ENCODE data around the gene SLC7A14.

Gene SLC7A14

DNA sequence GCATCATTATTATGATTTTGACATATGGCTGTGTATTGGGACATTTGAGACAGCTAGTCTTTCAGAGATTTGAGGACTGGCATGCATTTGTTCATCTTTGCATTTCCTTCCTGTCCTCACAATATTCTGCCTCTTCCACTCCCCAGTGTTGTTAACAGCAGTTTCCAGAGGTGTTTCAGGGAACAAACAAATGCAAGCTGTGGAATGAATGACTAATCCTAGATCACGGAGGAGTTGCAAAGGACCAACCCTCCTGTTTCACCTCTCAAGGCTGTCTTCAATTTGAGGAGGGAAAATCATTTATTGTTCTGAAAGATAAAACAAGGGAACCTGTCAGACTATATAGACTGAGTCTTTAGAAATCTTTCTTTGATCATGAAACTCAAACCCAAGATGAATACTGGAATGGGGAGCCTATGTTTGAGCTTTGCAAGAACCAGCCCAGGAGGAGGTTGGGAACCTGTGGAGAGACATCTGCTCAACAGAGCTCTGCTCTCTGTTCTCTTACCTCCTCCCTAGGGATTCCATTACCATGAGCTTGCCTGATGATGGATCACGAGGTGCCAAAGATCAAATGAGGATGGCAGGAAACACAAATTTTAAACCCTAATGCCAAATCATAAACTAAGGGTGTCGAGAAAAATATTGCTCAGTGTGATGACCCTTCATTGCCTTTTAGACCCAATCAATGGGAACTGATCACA lies 68.5 kb downstream of the SLC7A14 start:
- no peak for DNase-seq (ENCODE audit: low spot score in 2 of 2)
- in situ Hi-C loops (cut with MboI; ENCODE audit: low sequenced_read_pairs), result no loop called here
- no peak overlapping the region for H3K4me3 ChIP-seq
- no peaks in the 10 kb centered on the region for H3K36me3 ChIP-seq (replicated peaks)
- no peaks in the 10 kb centered on the region for H3K27me3 ChIP-seq (ENCODE audit: low read depth)
- H3K9me3 ChIP-seq, result no peaks in the 10 kb centered on the region
- H3K4me1 ChIP-seq, result peaks cover 22% of the 10 kb centered on the region

- H3K27me3 ChIP-seq (ENCODE audit: low read depth), result no peaks in the 10 kb centered on the region
- H3K4me1 ChIP-seq, result peaks cover 5% of the 10 kb centered on the region; the same call in 1 of the 2 replicates
- H3K4me3 ChIP-seq, result no peak overlapping the region
- no peaks in the 10 kb centered on the region for H3K36me3 ChIP-seq (replicated peaks)
- DNase-seq (ENCODE audit: low spot score in 2 of 2), result no peak
- H3K9me3 ChIP-seq, result no peaks in the 10 kb centered on the region
- in situ Hi-C loops (cut with MboI; ENCODE audit: low sequenced_read_pairs), result no loop called here
Observed at GRCh38 chr3:170513642-170514041, 72.2 kb downstream of the SLC7A14 start.

DNA sequence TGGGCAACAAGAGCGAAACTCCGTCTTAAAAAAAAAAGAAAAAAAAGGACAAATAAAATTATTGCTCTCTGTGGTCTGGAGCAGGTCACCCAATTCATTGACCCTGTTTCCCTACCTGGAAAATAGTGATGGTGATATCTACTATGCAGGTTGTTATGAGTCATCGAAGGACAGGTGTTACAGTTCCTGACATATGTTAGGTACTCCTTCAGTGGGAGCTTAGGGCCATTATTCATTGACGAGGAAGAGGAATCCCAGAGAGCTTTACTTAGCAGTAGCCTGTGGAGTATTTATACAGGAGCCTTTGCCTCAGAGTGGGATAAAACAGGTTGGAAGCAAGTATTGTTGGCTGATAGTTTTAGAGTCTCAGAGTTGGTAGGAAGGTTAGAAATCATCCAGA lies 74.5 kb downstream of the SLC7A14 start:
- H3K27me3 ChIP-seq (ENCODE audit: low read depth), result no peaks in the 10 kb centered on the region
- DNase-seq (ENCODE audit: low spot score in 2 of 2), result no peak
- no peaks in the 10 kb centered on the region for H3K9me3 ChIP-seq
- H3K36me3 ChIP-seq (replicated peaks), result no peaks in the 10 kb centered on the region
- peaks cover 12% of the 10 kb centered on the region for H3K4me1 ChIP-seq
- no peak overlapping the region for H3K4me3 ChIP-seq
- in situ Hi-C loops (cut with MboI; ENCODE audit: low sequenced_read_pairs), result no loop called here

DNA sequence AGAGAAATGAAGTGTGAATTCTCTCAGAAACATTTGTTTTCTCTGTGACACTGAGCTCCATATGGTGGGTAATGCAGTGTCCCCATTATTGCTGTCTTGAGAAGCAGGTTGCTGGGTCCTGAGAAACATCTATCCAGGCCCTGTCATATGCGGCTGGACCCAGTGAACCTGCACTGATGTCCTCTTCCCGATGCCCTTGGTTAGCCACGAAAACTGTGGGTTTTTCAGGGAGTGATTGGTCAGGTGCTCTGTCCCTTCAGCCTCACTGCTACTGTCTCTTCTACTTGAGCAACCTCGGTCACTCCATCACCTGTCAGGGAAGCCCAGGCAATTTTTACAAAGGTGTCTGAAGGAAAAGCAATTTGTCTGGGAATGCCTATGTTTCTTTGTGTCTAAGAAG lies 77.0 kb downstream of the SLC7A14 start:
- DNase-seq (ENCODE audit: low spot score in 2 of 2), result no peak
- Histone ChIP-seq H3K4me1 (peaks cover 15% of the 10 kb centered on the region), H3K4me3 (no peak overlapping the region), H3K27me3 (ENCODE audit: low read depth) (no peaks in the 10 kb centered on the region), H3K9me3 (no peaks in the 10 kb centered on the region), H3K36me3 (replicated peaks) (no peaks in the 10 kb centered on the region)
- in situ Hi-C loops (cut with MboI; ENCODE audit: low sequenced_read_pairs), result no loop called here

GRCh38 chr3:170508291-170508690 lies 77.6 kb downstream of the SLC7A14 start:
- Histone ChIP-seq H3K36me3 (replicated peaks) (no peaks in the 10 kb centered on the region), H3K4me1 (peaks cover 12% of the 10 kb centered on the region), H3K4me3 (no peak overlapping the region), H3K27me3 (ENCODE audit: low read depth) (no peaks in the 10 kb centered on the region), H3K9me3 (no peaks in the 10 kb centered on the region)
- in situ Hi-C loops (cut with MboI; ENCODE audit: low sequenced_read_pairs), result no loop called here
- DNase-seq (ENCODE audit: low spot score in 2 of 2), result no peak

DNA sequence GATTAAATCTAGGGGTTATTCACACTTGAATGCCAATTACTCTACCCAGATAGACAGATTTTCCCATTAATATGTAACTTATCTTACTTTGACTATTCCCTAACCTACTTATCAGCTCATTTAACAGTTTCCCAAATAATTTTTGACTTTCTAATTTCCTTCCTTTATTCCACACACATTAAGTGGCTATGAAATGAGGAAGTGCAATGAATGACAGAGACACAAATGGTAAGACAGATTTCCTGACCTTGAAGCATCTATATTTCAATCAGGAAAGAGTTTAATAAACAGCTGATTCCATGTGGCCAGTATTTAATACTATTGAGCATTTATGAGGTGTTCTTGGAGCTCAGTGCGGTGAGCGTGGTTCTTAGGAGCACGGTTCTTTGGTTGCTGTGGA lies 78.8 kb downstream of the SLC7A14 start:
- no peak for DNase-seq (ENCODE audit: low spot score in 2 of 2)
- H3K9me3 ChIP-seq, result no peaks in the 10 kb centered on the region
- H3K27me3 ChIP-seq (ENCODE audit: low read depth), result no peaks in the 10 kb centered on the region
- no peak overlapping the region for H3K4me3 ChIP-seq
- in situ Hi-C loops (cut with MboI; ENCODE audit: low sequenced_read_pairs), result no loop called here
- H3K36me3 ChIP-seq (replicated peaks), result no peaks in the 10 kb centered on the region
- H3K4me1 ChIP-seq, result peaks cover 10% of the 10 kb centered on the region

GRCh38 chr3:170506556-170506955 lies 79.3 kb downstream of the SLC7A14 start:
- H3K36me3 ChIP-seq (replicated peaks), result no peaks in the 10 kb centered on the region
- in situ Hi-C loops (cut with MboI; ENCODE audit: low sequenced_read_pairs), result no loop called here
- no peaks in the 10 kb centered on the region for H3K9me3 ChIP-seq
- peaks cover 10% of the 10 kb centered on the region for H3K4me1 ChIP-seq
- no peak overlapping the region for H3K4me3 ChIP-seq
- no peaks in the 10 kb centered on the region for H3K27me3 ChIP-seq (ENCODE audit: low read depth)
- no peak for DNase-seq (ENCODE audit: low spot score in 2 of 2)

DNA sequence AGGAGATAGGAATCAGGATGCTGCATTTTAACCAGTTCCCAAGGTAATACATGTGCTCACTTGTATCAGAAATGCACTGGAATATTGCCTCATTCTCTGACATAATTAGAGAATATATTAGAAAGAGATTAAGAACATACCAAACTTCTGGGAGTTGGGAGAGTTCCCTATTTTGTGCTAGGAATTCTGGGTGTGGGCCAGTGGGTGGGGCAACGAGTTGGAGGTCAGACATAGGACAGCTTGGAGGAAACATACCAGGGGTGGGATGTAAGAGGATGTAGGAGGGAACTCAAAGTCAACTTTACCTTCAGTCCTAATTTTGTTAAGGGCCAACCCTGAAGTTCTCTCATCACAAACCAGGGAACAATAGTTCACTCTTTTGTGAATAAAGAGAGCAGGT lies 83.6 kb downstream of the SLC7A14 start:
- DNase-seq (ENCODE audit: low spot score in 2 of 2), result no peak
- Histone ChIP-seq H3K4me1 (peaks cover 10% of the 10 kb centered on the region), H3K36me3 (replicated peaks) (no peaks in the 10 kb centered on the region), H3K4me3 (no peak overlapping the region), H3K27me3 (ENCODE audit: low read depth) (no peaks in the 10 kb centered on the region), H3K9me3 (no peaks in the 10 kb centered on the region)
- in situ Hi-C loops (cut with MboI; ENCODE audit: low sequenced_read_pairs), result no loop called here

DNA sequence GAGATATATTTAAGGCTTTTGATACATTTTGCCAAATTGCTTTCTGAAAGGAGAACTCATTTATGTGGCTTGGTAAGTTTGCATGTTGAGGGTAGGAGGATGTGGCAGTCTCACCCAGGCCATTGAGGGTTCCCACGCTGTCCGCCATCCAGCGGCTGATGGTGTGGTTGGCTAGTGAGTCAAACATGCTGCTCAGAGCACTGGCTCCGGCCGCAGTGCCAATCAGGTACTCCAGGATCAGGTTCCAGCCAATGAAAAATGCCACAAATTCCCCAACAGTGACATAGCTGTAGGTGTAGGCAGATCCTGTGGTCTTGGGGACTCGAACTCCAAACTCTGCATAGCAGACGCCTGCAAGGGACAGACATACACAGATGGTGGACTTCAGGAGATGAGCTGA lies 84.9 kb downstream of the SLC7A14 start:
- in situ Hi-C loops (cut with MboI; ENCODE audit: low sequenced_read_pairs), result no loop called here
- Histone ChIP-seq H3K27me3 (ENCODE audit: low read depth) (no peaks in the 10 kb centered on the region), H3K4me1 (no peaks in the 10 kb centered on the region), H3K4me3 (no peak overlapping the region), H3K9me3 (no peaks in the 10 kb centered on the region), H3K36me3 (replicated peaks) (no peaks in the 10 kb centered on the region)
- DNase-seq (ENCODE audit: low spot score in 2 of 2), result no peak

GRCh38 chr3:170500462-170500861 lies 85.4 kb downstream of the SLC7A14 start:
- H3K36me3 ChIP-seq (replicated peaks), result no peaks in the 10 kb centered on the region
- in situ Hi-C loops (cut with MboI; ENCODE audit: low sequenced_read_pairs), result no loop called here
- DNase-seq (ENCODE audit: low spot score in 2 of 2), result no peak
- no peak overlapping the region for H3K4me3 ChIP-seq
- no peaks in the 10 kb centered on the region for H3K4me1 ChIP-seq
- no peaks in the 10 kb centered on the region for H3K9me3 ChIP-seq
- no peaks in the 10 kb centered on the region for H3K27me3 ChIP-seq (ENCODE audit: low read depth)

DNA sequence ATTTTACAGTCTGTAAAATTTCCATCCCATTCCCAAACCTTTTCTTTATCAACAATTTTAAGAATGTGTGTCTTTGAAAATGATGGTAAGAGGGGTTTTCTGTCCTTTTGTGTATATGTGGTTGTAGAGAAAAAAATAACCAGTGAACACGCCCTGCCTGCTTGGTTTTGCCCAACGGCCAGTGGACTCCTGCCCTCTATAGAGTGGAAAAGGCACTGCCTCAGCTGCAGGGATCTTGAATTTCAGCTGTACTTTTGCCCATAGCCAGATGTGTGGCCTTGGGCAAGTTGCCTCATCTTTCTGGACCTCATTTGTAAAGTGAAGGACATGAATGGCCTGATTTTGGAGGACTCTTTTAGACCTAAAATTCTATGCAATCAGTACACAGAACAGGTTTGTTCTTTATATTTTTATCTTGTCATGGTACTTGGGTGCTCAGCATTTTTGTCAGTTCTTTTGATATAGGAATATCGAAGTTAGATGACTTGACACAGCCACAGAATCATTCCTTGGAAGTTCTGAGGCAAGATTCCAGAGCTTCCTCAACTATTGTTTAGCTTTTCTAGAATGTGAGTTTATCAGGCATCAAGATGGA lies 86.2 kb downstream of the SLC7A14 start:
- Histone ChIP-seq H3K4me3 (no peak overlapping the region), H3K9me3 (no peaks in the 10 kb centered on the region), H3K4me1 (no peaks in the 10 kb centered on the region), H3K27me3 (ENCODE audit: low read depth) (no peaks in the 10 kb centered on the region), H3K36me3 (replicated peaks) (no peaks in the 10 kb centered on the region)
- peak; percentile 56 to 70 for DNase-seq (ENCODE audit: low spot score in 2 of 2)
- in situ Hi-C loops (cut with MboI; ENCODE audit: low sequenced_read_pairs), result no loop called here

DNA sequence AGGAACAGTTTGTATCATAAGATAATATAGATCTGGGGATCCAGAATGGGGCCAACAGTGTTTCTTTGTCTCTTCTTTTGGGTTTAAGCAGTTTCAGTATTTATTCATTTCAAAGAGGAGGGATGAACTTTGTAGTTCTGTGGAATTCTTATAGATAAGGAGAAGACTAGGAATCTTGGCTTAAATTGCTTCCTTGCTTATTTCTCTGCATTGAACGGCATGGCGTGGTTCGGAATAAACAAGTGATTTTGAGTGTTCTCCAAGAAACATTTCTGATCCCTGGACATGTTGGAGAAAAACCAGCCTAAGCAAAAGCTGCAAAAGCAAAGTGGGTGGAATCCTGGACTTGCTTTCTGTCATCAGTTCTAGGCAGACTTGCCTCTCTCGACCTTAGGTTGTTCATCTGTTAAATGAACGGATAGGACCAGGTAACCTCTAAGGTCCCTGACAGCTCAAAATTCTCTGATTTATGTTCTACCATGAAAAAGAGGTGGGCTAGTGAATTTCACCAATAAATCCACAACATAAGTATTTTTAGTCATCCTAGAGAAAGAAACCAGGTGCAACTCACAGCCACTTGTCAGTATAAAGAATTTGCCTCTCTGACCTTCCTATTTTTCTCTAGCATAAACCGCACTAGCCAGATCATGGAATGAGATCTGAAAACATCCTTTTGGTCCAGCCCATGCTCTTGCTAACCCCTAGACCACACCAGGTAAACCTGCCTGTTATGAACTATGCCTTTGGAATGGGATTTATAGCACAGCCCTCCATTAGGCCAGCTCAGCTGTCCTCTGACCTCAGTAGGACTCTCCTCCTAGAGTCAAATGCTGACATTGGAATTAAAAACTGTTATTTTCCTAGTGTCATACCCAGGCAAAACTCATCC lies 88.4 kb downstream of the SLC7A14 start:
- no peaks in the 10 kb centered on the region for H3K27me3 ChIP-seq (ENCODE audit: low read depth)
- no peak for DNase-seq (ENCODE audit: low spot score in 2 of 2)
- peaks cover 10% of the 10 kb centered on the region for H3K4me1 ChIP-seq
- H3K4me3 ChIP-seq, result no peak overlapping the region
- no peaks in the 10 kb centered on the region for H3K36me3 ChIP-seq (replicated peaks)
- H3K9me3 ChIP-seq, result no peaks in the 10 kb centered on the region
- in situ Hi-C loops (cut with MboI; ENCODE audit: low sequenced_read_pairs), result no loop called here

GRCh38 chr3:170496868-170497140 lies 89.1 kb downstream of the SLC7A14 start:
- DNase-seq (ENCODE audit: low spot score in 2 of 2), result no peak
- in situ Hi-C loops (cut with MboI; ENCODE audit: low sequenced_read_pairs), result no loop called here
- H3K4me3 ChIP-seq, result no peak overlapping the region
- no peaks in the 10 kb centered on the region for H3K36me3 ChIP-seq (replicated peaks)
- H3K4me1 ChIP-seq, result peaks cover 10% of the 10 kb centered on the region
- H3K9me3 ChIP-seq, result no peaks in the 10 kb centered on the region
- no peaks in the 10 kb centered on the region for H3K27me3 ChIP-seq (ENCODE audit: low read depth)

Data from HAP-1 (cell line).